Esophagus squamous epithelium (tissue), 4 donors: ENCODE measurements around the gene FAM236C.
"Not testable (repeated sequence)": the region's sequence is repeated elsewhere in the genome, so short reads cannot be mapped to it uniquely, and the experiment has no call there.

Experiments used
- POLR2A ChIP-seq, 4 donors: fragments of 450-650 bp; IDR thresholded peaks; one replicate each; pipeline ENCODE4 v1.6.1; 2017; ENCODE audit warnings: antibody characterized with exemption in 4 of 4, mild to moderate bottlenecking in 4 of 4, moderate library complexity in 3 of 4
- TF ChIP-seq, protein P1 (sequence below), 6 experiments: fragments of 450-650 bp in 4 of 6; fragments of 200-600 bp in 2 of 6; sonication (generic) in 2 of 6; IDR thresholded peaks; one replicate each; pipeline ENCODE4 v1.5.1; 2016 to 2019; ENCODE audit warnings: antibody characterized with exemption in 6 of 6, mild to moderate bottlenecking in 4 of 6, moderate library complexity in 4 of 6

DNA sequence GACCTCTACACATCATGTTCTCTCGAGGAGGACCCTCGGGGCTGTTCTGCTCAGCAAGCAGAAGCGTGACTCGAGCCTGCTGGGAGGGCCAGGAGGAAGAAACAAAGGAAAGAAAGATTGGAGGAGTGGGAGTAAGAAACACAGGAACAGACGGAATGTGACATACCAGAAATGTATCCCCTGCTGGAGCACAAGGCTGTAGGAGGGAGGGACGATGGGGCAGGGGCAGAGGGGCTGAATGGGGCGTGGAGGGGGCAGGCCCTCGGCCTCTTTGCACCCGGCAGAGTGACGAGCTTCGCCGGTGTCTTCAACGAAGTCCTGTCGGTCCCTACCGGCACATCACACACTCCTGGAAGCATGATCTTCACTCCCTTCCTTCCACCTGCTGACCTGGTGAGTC is 25.5 kb downstream of the FAM236C start, which contains the start of gene FAM236A:
- TF ChIP-seq, protein P1, sequence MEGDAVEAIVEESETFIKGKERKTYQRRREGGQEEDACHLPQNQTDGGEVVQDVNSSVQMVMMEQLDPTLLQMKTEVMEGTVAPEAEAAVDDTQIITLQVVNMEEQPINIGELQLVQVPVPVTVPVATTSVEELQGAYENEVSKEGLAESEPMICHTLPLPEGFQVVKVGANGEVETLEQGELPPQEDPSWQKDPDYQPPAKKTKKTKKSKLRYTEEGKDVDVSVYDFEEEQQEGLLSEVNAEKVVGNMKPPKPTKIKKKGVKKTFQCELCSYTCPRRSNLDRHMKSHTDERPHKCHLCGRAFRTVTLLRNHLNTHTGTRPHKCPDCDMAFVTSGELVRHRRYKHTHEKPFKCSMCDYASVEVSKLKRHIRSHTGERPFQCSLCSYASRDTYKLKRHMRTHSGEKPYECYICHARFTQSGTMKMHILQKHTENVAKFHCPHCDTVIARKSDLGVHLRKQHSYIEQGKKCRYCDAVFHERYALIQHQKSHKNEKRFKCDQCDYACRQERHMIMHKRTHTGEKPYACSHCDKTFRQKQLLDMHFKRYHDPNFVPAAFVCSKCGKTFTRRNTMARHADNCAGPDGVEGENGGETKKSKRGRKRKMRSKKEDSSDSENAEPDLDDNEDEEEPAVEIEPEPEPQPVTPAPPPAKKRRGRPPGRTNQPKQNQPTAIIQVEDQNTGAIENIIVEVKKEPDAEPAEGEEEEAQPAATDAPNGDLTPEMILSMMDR (IDR thresholded peaks at IDR 0.05), result not testable (repeated sequence)
- TF ChIP-seq POLR2A (IDR thresholded peaks at IDR 0.05), result not testable (repeated sequence)
